Stimulated activated CD4-positive, alpha-beta T cell treated with anti-CD3 and anti-CD28 coated beads, Interleukin-2, amount 100 ng/mL, for 24 hours (primary cell): ENCODE measurements around the gene CACNA1F.

Experiments used
- DNase-seq, 2 donors: peaks; one replicate each; pipeline ENCODE4 v3.0.0-alpha.2; 2020

CACNA1F gene

GRCh38 chrX:49257074-49257790, 24.1 kb upstream of the CACNA1F start:
- DNase-seq = no peak

DNA sequence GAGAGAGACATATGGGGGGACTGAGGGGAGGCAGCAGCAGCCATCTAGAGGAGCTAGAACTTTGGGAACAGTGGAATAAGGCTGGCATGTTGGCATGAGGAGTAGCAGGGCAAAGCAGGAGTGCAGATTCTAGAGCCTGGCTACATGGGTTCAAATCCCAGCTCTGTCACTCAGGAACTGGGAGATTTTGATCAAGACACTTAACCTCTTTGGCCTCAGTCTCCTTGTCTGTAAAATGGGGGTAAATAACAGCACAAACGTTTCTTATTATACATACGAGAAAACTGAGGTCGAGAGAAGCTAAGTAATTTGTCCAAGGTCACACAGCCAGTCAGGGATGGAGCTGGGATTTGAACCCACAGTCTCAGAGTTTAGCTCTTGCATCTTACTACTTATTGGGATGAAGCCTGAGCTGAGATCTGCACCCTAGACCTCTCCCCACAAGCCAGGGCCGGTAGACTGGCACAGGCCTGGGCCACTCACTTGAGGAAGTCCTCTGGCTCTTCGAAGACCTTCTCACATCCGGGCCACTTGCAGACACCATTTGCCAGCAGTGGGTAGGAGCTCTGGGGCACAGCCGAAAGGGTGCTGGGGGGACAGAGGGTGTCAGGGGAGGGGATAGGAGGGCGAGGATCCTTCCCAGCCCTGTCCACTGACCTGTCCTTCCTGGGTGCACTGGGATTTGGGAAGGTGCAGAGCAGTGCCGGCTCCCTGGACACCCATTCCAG, 23.3 kb upstream of the CACNA1F start:
- DNase-seq = no peak

- DNase-seq = no peak
These were observed 21.5 kb upstream of the CACNA1F start for GRCh38 chrX:49254639-49255038.

DNA sequence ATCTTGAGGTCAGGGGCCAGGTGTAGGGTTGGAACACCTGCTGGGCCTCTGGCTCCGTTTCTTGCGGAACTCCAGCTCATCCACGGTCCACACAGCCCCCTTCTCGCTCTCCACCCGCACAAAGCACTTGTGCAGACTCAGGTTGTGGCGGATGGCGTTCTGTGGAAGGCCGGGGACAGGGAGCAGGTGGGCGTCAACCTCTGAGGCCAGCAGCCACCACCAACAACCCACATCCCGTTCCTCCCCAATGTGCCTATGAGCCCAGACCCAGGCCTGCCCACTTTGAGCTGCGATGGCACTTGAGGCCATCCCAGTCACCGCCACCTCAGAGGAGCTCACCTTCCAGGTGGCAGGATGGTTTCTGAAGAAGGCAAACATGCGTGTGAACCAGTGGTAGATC, 18.2 kb upstream of the CACNA1F start:
- DNase-seq = no peak

DNA sequence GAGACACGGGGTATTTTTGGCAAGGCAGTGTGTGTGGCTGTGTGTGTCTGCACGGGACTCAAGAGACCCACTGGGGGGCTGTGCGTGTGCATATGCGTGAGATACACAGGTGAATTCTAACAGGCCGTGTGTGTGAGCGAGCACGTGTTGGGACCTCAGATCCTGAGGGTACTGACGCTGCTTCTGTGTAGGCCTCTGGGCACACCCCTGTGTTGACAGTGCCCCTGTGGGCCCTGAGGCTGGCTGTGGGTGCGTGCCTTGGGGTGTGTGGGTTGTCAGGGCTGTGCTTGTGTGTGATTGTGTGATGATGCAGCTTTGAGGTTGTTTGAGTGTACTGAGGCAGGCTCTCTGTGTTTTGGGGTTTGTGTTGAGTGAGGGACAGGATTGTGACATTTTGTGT, 17.4 kb upstream of the CACNA1F start:
- DNase-seq = no peak

DNA sequence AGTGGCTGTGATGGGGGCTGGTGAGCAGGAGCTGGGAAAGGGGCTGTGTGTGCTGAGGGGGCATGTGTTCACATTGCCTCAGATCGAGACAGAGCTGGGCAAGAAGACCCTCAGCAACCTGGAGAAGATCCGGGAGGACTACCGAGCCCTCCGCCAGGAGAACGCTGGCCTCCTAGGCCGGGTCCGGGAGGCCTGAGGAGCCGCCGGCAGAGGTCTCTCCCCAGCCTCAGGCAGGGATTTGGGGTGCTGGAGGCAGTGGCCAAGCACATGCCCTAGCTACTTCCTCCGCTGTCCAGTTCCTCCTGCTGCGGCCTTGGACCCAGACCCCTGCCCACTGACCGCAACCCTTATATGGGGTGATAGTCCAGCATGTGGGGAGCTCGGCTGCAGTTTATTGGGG, 16.9 kb upstream of the CACNA1F start:
- DNase-seq = no peak

DNA sequence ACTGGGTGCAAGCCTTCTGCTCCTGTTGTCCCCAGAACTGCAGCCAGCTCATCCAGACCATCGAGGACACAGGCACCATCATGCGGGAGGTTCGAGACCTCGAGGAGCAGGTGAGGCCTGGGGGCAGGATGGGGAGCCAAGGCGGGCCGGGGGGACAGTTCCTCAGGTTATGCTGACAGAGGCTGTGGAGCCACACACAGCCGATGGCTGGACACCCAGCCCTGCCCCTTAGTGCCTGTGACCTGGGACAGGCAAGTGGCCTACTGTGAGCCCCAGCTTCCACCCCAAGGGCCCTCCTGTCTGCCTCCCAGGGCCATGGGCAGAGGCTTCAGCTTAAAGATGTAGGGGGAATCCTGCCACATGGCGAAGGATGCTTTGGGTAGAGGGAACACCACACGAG, 16.5 kb upstream of the CACNA1F start:
- DNase-seq = no peak

- DNase-seq = no peak
These were observed 15.9 kb upstream of the CACNA1F start for GRCh38 chrX:49249071-49249470.

- no peak for DNase-seq
These were observed 15.0 kb upstream of the CACNA1F start for GRCh38 chrX:49247916-49248811.

GRCh38 chrX:49247346-49247745, 14.2 kb upstream of the CACNA1F start:
- DNase-seq = no peak

DNA sequence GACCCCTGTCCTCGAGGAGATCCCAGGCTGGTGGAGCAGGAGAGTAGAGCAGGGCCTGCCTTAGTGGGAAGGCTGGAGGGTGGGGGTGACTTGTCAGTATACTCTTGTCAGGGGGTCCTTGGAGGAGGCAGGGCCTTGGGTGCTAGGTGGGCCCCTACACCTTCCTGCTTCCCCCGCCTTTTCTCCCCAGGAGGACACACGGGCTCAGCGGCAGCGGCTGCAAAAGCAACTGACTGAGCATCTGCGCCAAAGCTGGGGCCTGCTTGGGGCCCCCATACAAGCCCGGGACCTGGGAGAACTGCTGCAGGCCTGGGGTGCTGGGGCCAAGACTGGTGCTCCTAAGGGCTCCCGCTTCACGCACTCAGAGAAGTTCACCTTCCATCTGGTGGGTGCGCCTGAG, 13.4 kb upstream of the CACNA1F start:
- DNase-seq = no peak

- no peak for DNase-seq
These were observed 11.1 kb upstream of the CACNA1F start for GRCh38 chrX:49244207-49244606.

- DNase-seq = no peak
These were observed 10.0 kb upstream of the CACNA1F start for GRCh38 chrX:49243166-49243565.

- no peak for DNase-seq
These were observed 9.5 kb upstream of the CACNA1F start for GRCh38 chrX:49242545-49243066.

GRCh38 chrX:49238735-49239134, 5.6 kb upstream of the CACNA1F start:
- no peak for DNase-seq

DNA sequence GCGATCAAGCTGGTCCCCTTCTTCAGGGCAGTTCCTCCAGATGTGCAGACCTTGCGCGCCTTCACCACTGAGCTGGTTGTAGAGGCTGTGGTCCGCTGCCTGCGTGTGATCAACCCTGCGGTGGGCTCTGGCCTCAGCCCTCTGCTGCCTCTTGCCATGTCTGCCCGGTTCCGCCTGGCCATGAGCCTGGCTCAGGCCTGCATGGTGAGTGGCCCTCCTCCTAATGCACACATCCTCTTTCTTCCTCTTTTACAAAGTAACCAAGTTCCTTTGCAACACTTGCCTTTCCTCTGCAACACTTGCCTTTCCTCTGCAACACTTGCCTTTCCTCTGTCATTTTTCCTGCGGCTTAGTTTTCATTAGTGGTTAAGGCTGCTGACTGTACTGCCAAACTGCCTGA, 3.9 kb upstream of the CACNA1F start:
- no peak for DNase-seq

GRCh38 chrX:49233887-49234555, 881 bp upstream of the CACNA1F start:
- DNase-seq = no peak

DNA sequence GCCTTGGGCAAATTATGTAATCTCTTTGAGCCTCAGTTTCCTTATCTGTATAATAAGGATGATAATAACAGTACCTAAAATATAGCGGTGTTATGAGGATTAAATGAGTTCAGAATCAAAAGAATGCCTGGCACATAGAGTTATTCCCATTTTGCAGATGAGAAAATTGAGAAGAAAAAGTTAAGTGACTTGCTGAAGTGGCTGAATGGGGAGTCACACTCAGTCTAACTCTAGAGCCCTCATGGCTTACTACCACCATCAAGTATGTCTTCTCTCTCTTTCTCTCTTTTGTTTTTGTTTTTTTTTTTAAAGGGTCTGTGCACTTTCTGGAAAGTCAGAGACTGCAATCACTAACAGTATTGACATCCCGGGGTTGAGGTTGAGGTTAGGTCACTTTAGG, 615 bp downstream of the CACNA1F start:
- no peak for DNase-seq

DNA sequence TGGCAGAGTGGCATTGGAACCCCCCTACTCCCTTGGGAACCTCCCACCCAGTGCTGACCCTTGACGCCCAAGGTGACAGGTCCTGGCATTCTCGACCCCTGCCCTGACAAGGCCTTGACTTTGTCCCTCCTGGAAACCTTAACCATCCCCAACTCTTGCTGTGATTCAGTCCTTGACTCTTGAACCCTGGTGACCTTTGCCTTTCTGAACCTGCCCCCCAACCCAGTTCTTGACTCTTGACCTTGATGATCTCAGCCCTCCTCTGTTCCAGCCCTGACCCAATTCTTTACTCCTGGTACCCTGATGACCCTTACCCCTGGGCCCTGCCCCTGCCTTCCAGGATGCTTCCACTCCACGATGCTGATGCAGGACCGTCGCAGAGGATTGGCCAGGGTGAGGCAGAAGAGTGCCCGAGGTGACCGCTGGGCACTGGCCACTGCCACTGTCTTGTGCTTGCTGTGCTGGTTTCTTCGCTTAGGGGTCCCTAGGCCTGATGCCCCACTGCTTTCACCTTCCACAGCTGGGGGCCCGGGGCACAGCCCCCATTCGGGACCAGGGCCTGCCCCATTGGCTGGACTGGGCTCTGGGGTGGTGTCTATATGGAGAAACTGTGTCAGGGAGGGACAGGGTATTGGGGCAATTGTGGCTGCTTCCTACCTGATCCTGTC, 1.7 kb downstream of the CACNA1F start:
- DNase-seq = no peak

GRCh38 chrX:49230500-49231232, 2.5 kb downstream of the CACNA1F start:
- peak; percentile 62 to 74 for DNase-seq

GRCh38 chrX:49228185-49228584, 5.0 kb downstream of the CACNA1F start:
- DNase-seq = no peak

DNA sequence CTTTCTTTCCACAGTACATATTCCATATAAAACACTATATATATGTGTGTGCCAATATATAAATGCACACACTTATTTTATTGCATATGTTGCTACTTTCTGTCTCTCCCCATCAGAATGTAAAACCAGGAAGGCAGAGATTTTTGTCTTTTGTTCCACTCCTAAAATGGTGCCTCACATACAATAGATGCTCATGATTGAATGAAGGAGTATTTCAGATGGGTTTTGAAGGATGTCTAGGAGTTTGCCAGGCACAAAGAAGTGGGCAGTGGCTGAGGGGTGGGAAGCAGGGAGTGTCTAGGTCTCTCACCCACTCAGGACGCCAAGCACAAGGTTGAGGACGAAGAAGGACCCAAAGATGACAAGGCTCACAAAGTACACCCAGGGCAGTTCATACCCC, 5.4 kb downstream of the CACNA1F start:
- DNase-seq = no peak
